Mesenchymal stem cell (in vitro differentiated cells and primary cell): Measurements from ENCODE around the gene MMAB.

ENCODE experiments used
- DNase-seq: peaks from one replicate; pipeline ENCODE4 v3.0.0-alpha.2; 2013
- H2AFZ ChIP-seq: one replicate; pipeline ENCODE4 v1.6.1; 2013; ENCODE audit warnings: low read depth, mild to moderate bottlenecking, control low read depth, inconsistent platforms, low read length, moderate library complexity
- H2AK5ac ChIP-seq: 2 replicates; pipeline ENCODE4 v1.6.1; 2013; ENCODE audit warnings: low read length, moderate library complexity, mild to moderate bottlenecking, inconsistent platforms; ENCODE audit not compliant: severe bottlenecking
- H2BK120ac ChIP-seq: one replicate; pipeline ENCODE4 v1.6.1; 2013; ENCODE audit warnings: low read depth, mild to moderate bottlenecking, inconsistent platforms, low read length, moderate library complexity
- H2BK12ac ChIP-seq, 2 experiments: one replicate each; pipeline ENCODE4 v1.6.1; 2013; ENCODE audit warnings: inconsistent platforms in 2 of 2, low read length in 2 of 2, mild to moderate bottlenecking in 2 of 2, moderate library complexity in 2 of 2, control low read depth in 1 of 2
- H2BK15ac ChIP-seq: one replicate; pipeline ENCODE4 v1.6.1; 2013; ENCODE audit warnings: mild to moderate bottlenecking, low read depth, inconsistent platforms; ENCODE audit not compliant: poor library complexity, severe bottlenecking
- H2BK5ac ChIP-seq: 2 replicates; pipeline ENCODE4 v1.6.1; 2013; ENCODE audit warnings: low read depth, mild to moderate bottlenecking, low read length, control low read depth, inconsistent platforms; ENCODE audit not compliant: poor library complexity, severe bottlenecking
- H3K14ac ChIP-seq, 2 experiments: one replicate each; pipeline ENCODE4 v1.6.1; 2013; ENCODE audit warnings: inconsistent platforms in 2 of 2, low read length in 2 of 2, control low read depth in 1 of 2, mild to moderate bottlenecking in 1 of 2, moderate library complexity in 1 of 2
- H3K18ac ChIP-seq, 2 experiments: one replicate each; pipeline ENCODE4 v1.6.1; 2013; ENCODE audit warnings: inconsistent platforms in 2 of 2, low read length in 2 of 2, control low read depth in 1 of 2, low read depth in 1 of 2, mild to moderate bottlenecking in 1 of 2
- H3K23ac ChIP-seq, 2 experiments: one replicate each; pipeline ENCODE4 v1.6.1; 2013; ENCODE audit warnings: inconsistent platforms in 2 of 2, low read length in 2 of 2, mild to moderate bottlenecking in 2 of 2, moderate library complexity in 2 of 2, control low read depth in 1 of 2
- H3K27ac ChIP-seq: 2 replicates; pipeline ENCODE4 v1.5.1; 2013; ENCODE audit warnings: mild to moderate bottlenecking, moderate library complexity, low read length, control low read depth, inconsistent platforms; ENCODE audit not compliant: poor library complexity, severe bottlenecking
- H3K27me3 ChIP-seq, 2 experiments: 2 replicates each; pipeline versions ENCODE4 v1.6.1 to v1.7.0; 2013; ENCODE audit warnings: low read length in 2 of 2, mild to moderate bottlenecking in 2 of 2, moderate library complexity in 2 of 2, control low read depth in 1 of 2, inconsistent platforms in 1 of 2; ENCODE audit not compliant: control insufficient read depth in 1 of 2, insufficient read depth in 1 of 2
- H3K36me3 ChIP-seq, 2 experiments: 2 replicates each; pipeline versions ENCODE4 v1.6.1 to v1.7.0; 2013; ENCODE audit warnings: low read length in 2 of 2, control low read depth in 1 of 2, inconsistent platforms in 1 of 2, low read depth in 1 of 2, mild to moderate bottlenecking in 1 of 2; ENCODE audit not compliant: insufficient read depth in 2 of 2, control insufficient read depth in 1 of 2
- H3K4ac ChIP-seq, 2 experiments: one replicate each; pipeline ENCODE4 v1.6.1; 2013; ENCODE audit warnings: inconsistent platforms in 2 of 2, low read length in 2 of 2, mild to moderate bottlenecking in 2 of 2, moderate library complexity in 2 of 2, control low read depth in 1 of 2, low read depth in 1 of 2
- H3K4me1 ChIP-seq: 2 replicates; pipeline ENCODE4 v1.6.1; 2013; ENCODE audit warnings: low read depth, low read length, control low read depth; ENCODE audit not compliant: control insufficient read depth, insufficient read depth
- H3K4me2 ChIP-seq: 2 replicates; pipeline ENCODE4 v1.6.1; 2013; ENCODE audit warnings: low read length, mild to moderate bottlenecking, inconsistent platforms; ENCODE audit not compliant: poor library complexity, severe bottlenecking
- H3K4me3 ChIP-seq, 2 experiments: 2 replicates each; pipeline versions ENCODE4 v1.5.1 to v1.7.0; 2013; ENCODE audit warnings: low read length in 2 of 2, mild to moderate bottlenecking in 2 of 2, control low read depth in 1 of 2, low read depth in 1 of 2; ENCODE audit not compliant: insufficient read depth in 1 of 2
- H3K79me1 ChIP-seq: replicated peaks from 2 replicates; pipeline ENCODE4 v1.6.1; 2013; ENCODE audit warnings: mild to moderate bottlenecking, control low read depth, low read length, inconsistent platforms; ENCODE audit not compliant: poor library complexity, severe bottlenecking
- H3K9ac ChIP-seq: 2 replicates; pipeline ENCODE4 v1.7.0; 2013; ENCODE audit warnings: mild to moderate bottlenecking, low read length, moderate library complexity
- H3K9me3 ChIP-seq: 2 replicates; pipeline ENCODE4 v1.7.0; 2013; ENCODE audit warnings: mild to moderate bottlenecking, low read length; ENCODE audit not compliant: control insufficient read depth
- H4K8ac ChIP-seq: one replicate; pipeline ENCODE4 v1.6.1; 2013; ENCODE audit warnings: inconsistent platforms, mild to moderate bottlenecking, low read length, moderate library complexity
- H4K91ac ChIP-seq: one replicate; pipeline ENCODE4 v1.6.1; 2013; ENCODE audit warnings: mild to moderate bottlenecking, low read length, inconsistent platforms
- WGBS: methylation state at CpG from one replicate; pipeline ENCODE4 v1.1.7; 2013; ENCODE audit warnings: mixed read lengths; 5-methylcytosine and 5-hydroxymethylcytosine counted together

MMAB gene

GRCh38 chr12:109533487-109533740 is 39.9 kb downstream of the MMAB start:
- DNase-seq: no peak
- Histone ChIP-seq H2AK5ac (no peak overlapping the region), H3K4me1 (no peaks in the 10 kb centered on the region), H3K9ac (no peak overlapping the region), H3K18ac (no peak overlapping the region), H3K27ac (no peak overlapping the region), H3K36me3 (peaks cover 58 to 74% of the 10 kb centered on the region in 2 experiments), H3K23ac (no peak overlapping the region), H3K4me2 (no peak overlapping the region), H2BK12ac (no peak overlapping the region), H2AFZ (no peak overlapping the region), H2BK120ac (no peak overlapping the region), H4K8ac (no peak overlapping the region), H4K91ac (no peak overlapping the region), H3K14ac (no peak overlapping the region), H3K27me3 (no peaks in the 10 kb centered on the region), H2BK15ac (no peak overlapping the region), H2BK5ac (no peak overlapping the region), H3K4me3 (no peak overlapping the region), H3K4ac (no peak overlapping the region), H3K79me1 (no peaks in the 10 kb centered on the region), H3K9me3 (no peaks in the 10 kb centered on the region)
- WGBS: 97% methylated on average over 8 of the region's 8 CpGs

- Histone ChIP-seq H3K9me3 (no peaks in the 10 kb centered on the region), H2BK12ac (peak overlapping the region in 1 of 2 experiments; percentile 10), H3K4me2 (no peak overlapping the region), H3K4me3 (no peak overlapping the region), H2AK5ac (no peak overlapping the region), H4K91ac (no peak overlapping the region), H3K4ac (no peak overlapping the region), H2BK5ac (no peak overlapping the region), H3K4me1 (no peaks in the 10 kb centered on the region), H2BK120ac (no peak overlapping the region), H3K79me1 (no peaks in the 10 kb centered on the region), H3K27ac (no peak overlapping the region), H3K9ac (no peak overlapping the region), H4K8ac (no peak overlapping the region), H3K14ac (no peak overlapping the region), H3K36me3 (peaks cover 60 to 79% of the 10 kb centered on the region in 2 experiments), H3K27me3 (no peaks in the 10 kb centered on the region), H3K18ac (no peak overlapping the region), H3K23ac (no peak overlapping the region), H2AFZ (no peak overlapping the region), H2BK15ac (no peak overlapping the region)
- DNase-seq: no peak
- 90% methylated on average over 24 of the region's 24 CpGs for WGBS
Measured at GRCh38 chr12:109532721-109533486, 40.4 kb downstream of the MMAB start.

GRCh38 chr12:109531411-109531810 is 41.9 kb downstream of the MMAB start:
- Histone ChIP-seq H3K23ac (no peak overlapping the region), H3K27ac (no peak overlapping the region), H3K4ac (no peak overlapping the region)

GRCh38 chr12:109529691-109530640 is 43.3 kb downstream of the MMAB start:
- no peak overlapping the region for H2BK15ac ChIP-seq
- H2AFZ ChIP-seq: no peak overlapping the region
- H3K18ac ChIP-seq: peak overlapping the region in 1 of 2 experiments; percentile 64
- no peaks in the 10 kb centered on the region for H3K27me3 ChIP-seq
- no peak overlapping the region for H3K14ac ChIP-seq
- H3K9me3 ChIP-seq: no peaks in the 10 kb centered on the region
- peaks cover 1% of the 10 kb centered on the region for H3K79me1 ChIP-seq
- no peaks in the 10 kb centered on the region for H3K4me1 ChIP-seq
- peak overlapping the region; percentile 31 for H4K8ac ChIP-seq
- H3K4ac ChIP-seq: peak overlapping the region in 1 of 2 experiments; percentile 32
- H2BK120ac ChIP-seq: no peak overlapping the region
- no peak overlapping the region for H3K4me2 ChIP-seq
- no peak overlapping the region for H2BK5ac ChIP-seq
- H3K23ac ChIP-seq: no peak overlapping the region
- H4K91ac ChIP-seq: no peak overlapping the region
- 52% methylated on average over 16 of the region's 19 CpGs for WGBS
- H3K9ac ChIP-seq: no peak overlapping the region
- peaks cover 62 to 91% of the 10 kb centered on the region in 2 experiments for H3K36me3 ChIP-seq
- peak; percentile 18 for DNase-seq
- no peak overlapping the region for H2AK5ac ChIP-seq
- H3K4me3 ChIP-seq: no peak overlapping the region
- no peak overlapping the region for H3K27ac ChIP-seq
- H2BK12ac ChIP-seq: peak overlapping the region; percentile 54 to 56

More at GRCh38 chr12:109531411-109531810, 41.9 kb downstream of the MMAB start:
- Histone ChIP-seq H2BK12ac (no peak overlapping the region), H2BK5ac (no peak overlapping the region), H4K8ac (no peak overlapping the region), H2AFZ (no peak overlapping the region), H2AK5ac (no peak overlapping the region), H2BK15ac (no peak overlapping the region), H3K9ac (no peak overlapping the region), H3K4me3 (no peak overlapping the region), H4K91ac (no peak overlapping the region), H3K14ac (no peak overlapping the region), H3K36me3 (peaks cover 69 to 91% of the 10 kb centered on the region in 2 experiments), H3K4me2 (no peak overlapping the region), H3K27me3 (no peaks in the 10 kb centered on the region), H2BK120ac (no peak overlapping the region), H3K4me1 (no peaks in the 10 kb centered on the region), H3K79me1 (peaks cover 1% of the 10 kb centered on the region), H3K9me3 (no peaks in the 10 kb centered on the region), H3K18ac (no peak overlapping the region)
- DNase-seq: peak; percentile 68
- WGBS: 0% methylated on average over 1 of the region's 2 CpGs
